ENCODE results near the gene SPATS2L. TPM values are rescaled to one million over a fixed set of nuclear protein-coding genes. Genes with fewer than 3 reads are reported as not detected.

SPATS2L gene
- total RNA-seq, 1 experiment from 2014 or later, result 47.3 TPM

GRCh38 chr2:200318940-200319435 is 12.5 kb downstream of the SPATS2L start:
- Histone ChIP-seq H3K4me1 (ENCODE audit: insufficient read depth, low read length) (peaks cover 45% of the 10 kb centered on the region), H3K23ac (ENCODE audit: insufficient read length, low read depth, low read length) (no peak overlapping the region), H4K20me1 (ENCODE audit: control insufficient read depth, insufficient read depth, insufficient read length) (no peaks in the 10 kb centered on the region), H3K79me2 (ENCODE audit: insufficient read depth, low read length) (peaks cover 66% of the 10 kb centered on the region), H2AK5ac (ENCODE audit: insufficient read length, low read length) (no peak overlapping the region), H3K14ac (ENCODE audit: insufficient read depth, low read length) (no peak overlapping the region), H3K18ac (ENCODE audit: insufficient read length, low read depth, low read length) (no peak overlapping the region), H3K4me2 (ENCODE audit: insufficient read depth, insufficient read length, low read length) (peak overlapping the region; percentile 38), H3K79me1 (ENCODE audit: insufficient read depth, low read depth, low read length, poor library complexity, severe bottlenecking) (no peaks in the 10 kb centered on the region), H3K27ac (ENCODE audit: insufficient read length, low read depth, low read length) (peak overlapping the region; percentile 51), H3T11ph (ENCODE audit: low read length) (no peak overlapping the region), H2BK20ac (ENCODE audit: low read depth, low read length, poor library complexity, severe bottlenecking) (no peak overlapping the region), H4K8ac (replicated peaks; ENCODE audit: insufficient read length, low read depth, low read length) (no peak overlapping the region), H2BK120ac (ENCODE audit: low read depth, low read length, poor library complexity, severe bottlenecking) (no peak overlapping the region), H2BK5ac (ENCODE audit: insufficient read length, low read length) (no peak overlapping the region), H2BK12ac (ENCODE audit: insufficient read length, low read depth, low read length) (no peak overlapping the region), H3K9me3 (ENCODE audit: control insufficient read depth, low read depth, low read length) (no peaks in the 10 kb centered on the region), H3K9ac (ENCODE audit: extremely low read depth, insufficient read length, low read length) (no peak overlapping the region), H2AFZ (ENCODE audit: low read length) (no peak overlapping the region), H3K27me3 (ENCODE audit: insufficient read depth, low read length) (no peaks in the 10 kb centered on the region), H4K5ac (ENCODE audit: insufficient read length, low read depth, low read length) (no peak overlapping the region), H3K4ac (ENCODE audit: low read depth, low read length) (no peak overlapping the region), H4K91ac (ENCODE audit: insufficient read length, low read depth, low read length) (no peak overlapping the region), H2BK15ac (ENCODE audit: low read depth, low read length) (no peak overlapping the region), H3K23me2 (ENCODE audit: insufficient read length, low read depth, low read length, poor library complexity, severe bottlenecking) (no peaks in the 10 kb centered on the region), H3K56ac (ENCODE audit: insufficient read length, low read depth, low read length) (no peak overlapping the region)
- Mint-ChIP-seq H3K36me3 (ENCODE audit: insufficient read depth in 1 of 3, low read depth in 3 of 3) (no peaks in the 10 kb centered on the region), H3K4me3 (no peak overlapping the region), H3K4me1 (peaks cover 76 to 82% of the 10 kb centered on the region in 2 experiments), H3K27ac (peak overlapping the region; percentile 45 to 90 (median 46); a peak in 6 of 7 replicates), H3K27me3 (ENCODE audit: low read depth) (no peaks in the 10 kb centered on the region), H3K9me3 (no peaks in the 10 kb centered on the region)
- TF ChIP-seq CTCF (conservative IDR thresholded peaks at IDR 0.05), result no peak
- no peak for DNase-seq
- WGBS (ENCODE audit: extremely low coverage, insufficient read length, low lambda C conversion rate), result no CpG with 5 or more reads among the region's 10 CpGs
